AG04450 (cell line): ENCODE results near the gene PLCE1. TPM values are rescaled to one million over a fixed set of nuclear protein-coding genes. Genes with fewer than 3 reads are reported as not detected.
A peak's percentile ranks its signal among the peaks of the same experiment; 100 is the strongest.

Experiments used
- CTCF ChIA-PET: fragments of 300-600, 350-600 bp; formaldehyde crosslinking; extraction: SDS; loops from one replicate; lab custom pipeline; 2022; ENCODE audit warnings: antibody characterized with exemption, inconsistent platforms; lab: Charles Lee
- POLR2A ChIA-PET: fragments of 350-600 bp; formaldehyde crosslinking; extraction: SDS; loops from one replicate; lab custom pipeline; 2021; ENCODE audit warnings: antibody characterized with exemption, inconsistent platforms; lab: Yijun Ruan, JAX
- DNase-seq: peaks from one replicate; pipeline ENCODE4 v3.0.0-alpha.2; 2011; ENCODE audit warnings: low read depth, low spot score
- H3K27ac ChIP-seq: one replicate; pipeline ENCODE4 v1.5.1; 2012; ENCODE audit warnings: low read depth, low read length, control low read depth
- H3K27me3 ChIP-seq: one replicate; pipeline ENCODE4 v1.6.0; 2012; ENCODE audit warnings: low read length; ENCODE audit not compliant: control insufficient read depth, insufficient read depth
- H3K4me3 ChIP-seq: 2 replicates; pipeline ENCODE4 v1.5.1; 2011; ENCODE audit warnings: mild to moderate bottlenecking, low read depth, low read length, control low read depth
- H3K9me3 ChIP-seq: 2 replicates; pipeline ENCODE4 v1.5.1; 2012; ENCODE audit warnings: low read length; ENCODE audit not compliant: control insufficient read depth, insufficient read depth
- polyA plus RNA-seq: library from polyadenylated mRNA; depleted of rRNA; stranded (reverse); fragments of >200 nt; gene quantifications from 2 replicates; pipeline ENCODE4 v1.2.3, GENCODE V29; 2011
- TF ChIP-seq, protein P1 (sequence below): IDR thresholded peaks from 2 replicates; pipeline ENCODE4 v1.5.1; 2011; ENCODE audit warnings: low read depth, low read length, control low read depth, inconsistent platforms

PLCE1 gene
- polyA plus RNA-seq, 1 experiment: 2.2 TPM

DNA sequence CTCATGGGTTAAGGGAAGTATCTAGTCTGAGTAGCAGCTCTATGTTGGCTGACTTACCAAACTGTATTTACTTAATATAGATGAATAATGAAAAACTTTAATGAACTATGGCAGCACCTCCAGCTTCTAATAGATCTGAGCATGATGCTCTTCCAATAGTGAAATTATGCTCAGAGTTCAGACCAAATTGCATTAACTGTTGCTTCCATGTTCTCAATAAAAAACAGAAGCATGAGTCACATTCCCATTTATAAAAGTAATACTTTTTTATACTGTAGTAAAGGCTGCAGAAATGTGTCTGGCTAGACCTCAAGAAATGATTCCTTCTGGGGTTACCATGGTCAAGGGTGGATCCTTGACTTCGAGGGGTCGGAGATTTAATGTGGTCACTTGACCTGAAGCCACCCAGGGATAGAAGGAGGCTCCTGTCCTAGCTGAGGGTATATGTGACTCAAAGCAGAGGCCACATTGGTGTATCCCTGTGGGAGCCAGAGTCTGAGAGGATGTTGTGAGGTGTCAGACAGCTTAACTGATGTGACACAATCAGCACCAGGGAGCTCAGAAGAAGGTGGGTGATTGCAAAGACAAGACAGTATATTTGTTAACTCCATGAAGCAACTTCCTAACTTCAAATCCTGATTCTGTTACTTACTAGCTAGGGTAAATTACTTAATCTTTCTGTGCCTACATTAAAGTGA, 19.8 kb upstream of the PLCE1 start:
- ChIA-PET POLR2A (no interaction called here), CTCF (interaction anchor here (3.7 kb wide), 1 partner anchor 57 kb away, joined by 15 read pairs; no protein-coding TSS in a partner anchor)
- Histone ChIP-seq H3K27ac (no peak overlapping the region), H3K27me3 (peaks cover 7% of the 10 kb centered on the region), H3K9me3 (no peaks in the 10 kb centered on the region), H3K4me3 (no peak overlapping the region)
- DNase-seq: no peak
- TF ChIP-seq, protein P1, sequence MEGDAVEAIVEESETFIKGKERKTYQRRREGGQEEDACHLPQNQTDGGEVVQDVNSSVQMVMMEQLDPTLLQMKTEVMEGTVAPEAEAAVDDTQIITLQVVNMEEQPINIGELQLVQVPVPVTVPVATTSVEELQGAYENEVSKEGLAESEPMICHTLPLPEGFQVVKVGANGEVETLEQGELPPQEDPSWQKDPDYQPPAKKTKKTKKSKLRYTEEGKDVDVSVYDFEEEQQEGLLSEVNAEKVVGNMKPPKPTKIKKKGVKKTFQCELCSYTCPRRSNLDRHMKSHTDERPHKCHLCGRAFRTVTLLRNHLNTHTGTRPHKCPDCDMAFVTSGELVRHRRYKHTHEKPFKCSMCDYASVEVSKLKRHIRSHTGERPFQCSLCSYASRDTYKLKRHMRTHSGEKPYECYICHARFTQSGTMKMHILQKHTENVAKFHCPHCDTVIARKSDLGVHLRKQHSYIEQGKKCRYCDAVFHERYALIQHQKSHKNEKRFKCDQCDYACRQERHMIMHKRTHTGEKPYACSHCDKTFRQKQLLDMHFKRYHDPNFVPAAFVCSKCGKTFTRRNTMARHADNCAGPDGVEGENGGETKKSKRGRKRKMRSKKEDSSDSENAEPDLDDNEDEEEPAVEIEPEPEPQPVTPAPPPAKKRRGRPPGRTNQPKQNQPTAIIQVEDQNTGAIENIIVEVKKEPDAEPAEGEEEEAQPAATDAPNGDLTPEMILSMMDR: no peak

DNA sequence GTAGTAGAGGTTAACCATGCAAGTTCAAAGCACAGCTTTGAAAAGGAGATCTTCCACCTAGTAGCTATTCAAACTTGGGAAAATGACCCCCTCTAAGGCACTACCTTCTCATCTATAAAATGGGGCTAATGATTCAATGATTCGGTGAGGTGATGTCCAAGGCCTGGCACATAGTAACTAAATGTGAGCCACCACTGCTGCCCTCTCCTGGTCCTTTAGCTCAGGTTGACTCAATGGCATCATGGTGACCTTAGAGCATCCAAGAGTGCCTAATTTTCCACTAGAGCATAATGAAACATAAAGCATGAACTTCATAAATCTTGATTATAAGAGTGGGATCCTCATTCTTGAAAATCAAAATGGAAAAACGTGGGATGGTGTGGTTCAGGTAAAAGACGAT, 16.3 kb upstream of the PLCE1 start:
- H3K9me3 ChIP-seq: no peaks in the 10 kb centered on the region
- ChIA-PET CTCF (interaction anchor here (0.6 to 3.7 kb wide), 4 partner anchors 9 to 343 kb away, joined by 3 to 15 read pairs (median 4); no protein-coding TSS in a partner anchor), POLR2A (no interaction called here)
- no peak for DNase-seq
- peaks cover 9% of the 10 kb centered on the region for H3K27me3 ChIP-seq
- H3K4me3 ChIP-seq: no peak overlapping the region
- H3K27ac ChIP-seq: no peak overlapping the region
- TF ChIP-seq, protein P1: no peak

GRCh38 chr10:93980486-93980885, 13.2 kb upstream of the PLCE1 start:
- POLR2A ChIA-PET: no interaction called here
- CTCF ChIA-PET: no interaction called here
- DNase-seq: no peak
- Histone ChIP-seq H3K27me3 (peaks cover 9% of the 10 kb centered on the region), H3K9me3 (no peaks in the 10 kb centered on the region), H3K27ac (no peak overlapping the region), H3K4me3 (no peak overlapping the region)
- TF ChIP-seq, protein P1: no peak

DNA sequence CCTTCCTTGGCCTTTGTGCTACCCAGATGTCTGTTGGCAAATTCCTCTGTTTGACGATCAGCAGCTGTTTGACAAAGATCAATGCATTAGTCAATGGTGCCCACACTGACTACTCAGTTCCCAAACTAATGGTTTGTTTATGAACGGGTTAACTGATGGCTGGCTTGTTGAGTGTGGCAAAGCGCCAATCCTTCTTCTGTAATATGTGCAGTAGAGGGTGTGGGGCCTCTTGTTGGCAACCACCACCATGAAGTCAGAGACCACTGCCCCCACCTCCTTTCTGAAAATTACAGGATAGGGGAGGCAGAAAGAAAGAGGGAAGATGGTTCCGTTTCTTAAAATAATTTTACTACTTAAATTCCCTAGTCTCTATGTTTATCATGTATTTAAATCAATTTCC, 2.6 kb upstream of the PLCE1 start:
- no peak for DNase-seq
- Histone ChIP-seq H3K27me3 (no peaks in the 10 kb centered on the region), H3K9me3 (no peaks in the 10 kb centered on the region), H3K4me3 (no peak overlapping the region), H3K27ac (no peak overlapping the region)
- CTCF ChIA-PET: interaction anchor here (1.0 to 2.4 kb wide), 5 partner anchors 16 to 453 kb away, joined by 3 to 12 read pairs (median 5); no protein-coding TSS in a partner anchor
- TF ChIP-seq, protein P1: no peak
- POLR2A ChIA-PET: no interaction called here

DNA sequence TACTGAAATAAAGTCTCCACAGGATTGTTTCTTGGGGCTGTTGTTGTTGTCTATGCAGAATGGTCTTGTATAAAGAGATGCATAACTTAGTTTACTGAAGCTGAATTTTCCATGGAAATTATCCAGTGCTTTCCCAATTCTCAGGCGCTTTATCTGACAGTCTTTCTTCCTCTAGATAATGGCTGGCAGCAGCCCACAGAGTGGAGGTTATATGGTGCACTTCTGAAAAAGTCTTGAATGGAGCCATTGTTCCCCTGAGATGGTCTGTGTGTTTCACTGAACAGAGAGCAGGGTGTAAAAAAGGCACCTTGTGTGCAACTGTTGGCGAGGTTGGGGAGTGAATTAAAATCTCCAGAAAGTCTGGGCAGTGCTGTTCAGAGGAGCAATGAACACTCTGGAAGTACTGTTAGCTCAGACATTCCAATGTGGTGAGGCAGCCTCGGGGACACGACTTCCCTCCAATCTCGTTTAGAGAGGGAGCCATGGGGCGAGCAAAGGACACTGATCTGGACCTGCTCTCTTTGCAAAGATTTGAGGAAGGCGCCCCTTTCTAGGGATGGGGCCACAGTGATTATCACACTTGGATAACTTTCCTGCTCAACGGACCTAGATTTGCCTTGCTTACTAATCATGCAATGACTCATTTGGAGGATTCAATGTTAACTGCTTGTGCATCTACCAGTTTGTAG, 2.0 kb upstream of the PLCE1 start:
- Histone ChIP-seq H3K27ac (peak overlapping the region; percentile 55), H3K4me3 (no peak overlapping the region), H3K9me3 (no peaks in the 10 kb centered on the region), H3K27me3 (no peaks in the 10 kb centered on the region)
- DNase-seq: no peak
- ChIA-PET POLR2A (interaction anchor here (1.0 kb wide), 1 partner anchor 37 kb away, joined by 3 read pairs; no protein-coding TSS in a partner anchor), CTCF (interaction anchor here (0.6 to 2.4 kb wide), 10 partner anchors 10 to 452 kb away, joined by 3 to 12 read pairs (median 4); no protein-coding TSS in a partner anchor)
- TF ChIP-seq, protein P1: no peak
